Measurements from ENCODE around the gene MORC2.

Gene MORC2

DNA sequence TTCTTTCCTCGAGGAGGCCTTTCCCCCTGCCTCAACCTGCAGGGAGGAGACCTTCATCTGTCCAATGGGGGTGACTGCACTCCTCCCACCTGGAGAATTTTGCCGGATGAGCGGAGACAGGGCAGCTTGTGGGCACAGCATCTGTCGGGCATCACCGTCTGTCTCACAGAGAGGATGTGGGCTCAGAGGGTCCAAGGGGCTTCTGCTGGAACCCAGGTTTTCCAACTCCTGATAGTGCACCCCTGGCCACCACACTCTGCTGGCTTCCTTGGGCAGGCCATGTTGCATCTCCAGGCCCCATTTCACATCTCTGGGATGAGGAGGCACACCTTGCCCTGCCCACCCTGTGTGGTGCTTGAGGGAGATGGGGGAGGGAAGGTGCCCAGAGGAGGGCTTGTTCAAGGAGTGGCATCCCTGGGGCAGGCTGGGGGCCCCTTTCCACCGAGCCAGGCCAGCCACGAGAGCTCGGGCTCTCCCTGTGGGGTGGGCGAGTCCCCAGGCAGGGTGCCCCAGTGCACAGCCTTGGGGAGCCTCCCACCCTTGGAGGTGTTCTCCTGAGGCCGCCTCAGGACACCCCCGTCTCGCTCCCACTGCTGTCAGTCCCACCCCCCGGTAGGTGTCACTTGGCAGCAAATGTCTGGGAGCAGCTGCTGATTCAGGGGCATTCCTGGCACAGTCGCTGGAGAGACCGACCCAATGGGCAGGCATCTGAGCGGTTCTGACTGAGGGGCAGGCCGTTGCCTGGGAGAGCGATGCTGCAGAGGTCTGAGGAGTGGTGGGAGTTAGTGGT, 84.2 kb downstream of the MORC2 start:
- no peak for DNase-seq

DNA sequence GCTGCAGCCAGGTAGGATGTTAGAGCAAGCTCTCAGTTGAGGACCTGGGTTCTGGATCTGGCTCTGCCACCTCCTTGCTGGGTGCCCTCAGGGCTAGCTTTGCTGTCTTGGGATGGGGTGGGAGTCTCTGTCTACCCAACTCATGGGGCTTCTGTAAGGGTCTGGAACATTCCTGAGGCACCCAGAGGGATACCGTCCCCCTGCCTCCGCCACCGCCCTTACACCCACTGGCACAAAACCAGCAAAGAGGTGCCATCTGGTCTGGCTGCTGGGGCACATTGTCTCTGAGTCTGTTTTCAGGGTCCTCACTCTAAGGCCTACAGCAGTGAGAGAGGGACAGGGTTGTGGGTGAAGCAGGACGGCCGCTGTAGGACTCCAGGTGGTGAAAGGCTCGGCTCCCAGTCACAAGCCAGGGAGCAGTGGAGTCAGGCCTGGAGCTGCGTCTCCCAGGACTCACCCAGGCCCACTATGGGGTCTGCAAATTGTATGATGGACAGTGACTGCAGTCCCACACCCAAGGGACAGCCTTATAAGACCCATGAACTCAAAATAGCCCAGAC, 84.9 kb downstream of the MORC2 start:
- DNase-seq: no peak

DNA sequence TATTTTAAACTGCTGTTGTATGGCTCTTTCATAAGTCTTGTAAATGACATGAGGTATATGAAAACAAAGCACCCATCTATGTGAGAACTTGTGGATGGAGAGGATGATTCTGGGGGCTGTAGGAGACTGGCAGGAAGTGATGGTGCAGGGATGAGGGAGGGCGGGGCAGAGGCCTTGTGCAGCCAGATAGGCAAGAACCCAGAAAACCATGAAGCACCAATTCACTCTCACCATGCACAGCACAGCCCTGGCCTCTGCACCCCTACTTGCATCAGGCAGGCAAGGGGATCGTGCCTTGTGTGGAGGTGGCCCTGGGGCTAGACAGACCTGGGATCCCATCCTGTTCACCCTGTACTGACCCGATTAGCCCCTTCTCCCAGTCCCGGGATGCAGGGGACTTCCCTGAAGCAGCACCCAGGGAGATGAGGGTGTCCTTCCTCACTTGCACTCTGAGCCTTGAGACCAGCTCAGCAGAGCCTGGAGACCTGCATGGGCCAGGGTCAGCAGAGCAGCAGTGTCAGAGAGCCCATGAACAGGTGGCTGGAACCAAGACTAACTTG, 85.5 kb downstream of the MORC2 start:
- no peak for DNase-seq

DNA sequence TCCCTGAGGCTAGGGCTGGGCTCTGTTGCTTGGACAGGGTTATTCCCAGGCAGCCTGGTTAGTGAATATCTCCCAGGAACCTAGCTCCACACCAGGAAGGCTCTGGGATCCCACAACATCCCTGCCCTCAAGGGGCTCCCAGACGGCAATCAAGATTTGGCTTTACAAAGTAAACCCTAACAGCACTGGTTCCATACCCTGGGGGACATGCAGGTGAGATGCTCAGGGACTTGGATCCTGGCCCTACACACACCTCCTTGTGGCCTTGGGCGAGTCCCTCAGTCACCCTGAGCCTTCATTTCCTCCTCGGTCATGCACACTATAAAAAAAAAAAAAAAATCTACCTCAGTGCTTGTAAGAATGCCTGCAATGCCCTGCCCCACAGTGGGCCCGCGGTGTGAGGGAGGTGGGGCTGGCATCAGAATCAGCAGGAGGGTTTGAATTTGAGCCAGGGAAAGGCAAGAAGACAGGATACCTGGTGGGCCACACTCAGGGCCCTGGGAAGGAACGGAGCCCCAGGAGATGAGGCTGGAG, 86.3 kb downstream of the MORC2 start:
- DNase-seq: no peak

DNA sequence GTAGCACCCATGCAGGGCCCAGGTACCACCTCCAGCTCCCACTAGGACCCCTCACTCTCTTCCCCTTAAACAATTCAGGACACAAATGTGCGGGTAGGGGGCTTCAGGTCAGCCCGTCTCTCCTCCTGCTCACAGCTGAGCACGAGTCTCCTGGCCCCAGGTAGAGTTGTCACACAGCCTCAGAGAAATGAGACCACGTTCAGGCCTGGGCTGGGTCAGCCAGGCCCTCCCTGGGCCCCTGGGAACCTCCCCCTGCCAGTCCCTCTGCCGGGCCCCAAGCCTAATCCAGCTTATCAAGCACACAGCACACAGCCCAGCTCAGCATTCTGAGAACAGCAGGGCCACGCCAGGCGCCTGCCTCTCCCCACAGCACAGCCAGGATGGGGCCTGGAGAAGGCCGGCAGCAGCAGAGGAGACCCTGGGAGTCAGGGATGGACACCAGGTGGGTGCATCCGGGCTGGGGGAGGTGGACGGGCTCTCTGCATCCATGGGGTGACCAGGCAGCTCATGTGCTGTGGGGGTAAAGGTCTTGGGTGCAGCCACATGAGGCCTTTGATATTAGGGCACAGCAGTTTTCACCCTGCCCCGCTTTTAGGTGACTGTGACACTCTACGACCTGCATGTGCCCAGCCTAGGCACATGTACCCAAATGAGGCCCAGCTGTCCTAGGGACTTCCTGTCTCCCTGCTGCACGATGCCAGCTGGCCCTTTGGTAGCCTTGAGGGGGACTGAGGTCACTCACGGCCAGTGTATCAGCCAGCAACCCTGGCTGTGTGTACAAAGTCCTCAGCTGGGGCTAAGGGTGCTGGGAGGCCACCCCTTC, 87.0 kb downstream of the MORC2 start:
- DNase-seq: no peak

DNA sequence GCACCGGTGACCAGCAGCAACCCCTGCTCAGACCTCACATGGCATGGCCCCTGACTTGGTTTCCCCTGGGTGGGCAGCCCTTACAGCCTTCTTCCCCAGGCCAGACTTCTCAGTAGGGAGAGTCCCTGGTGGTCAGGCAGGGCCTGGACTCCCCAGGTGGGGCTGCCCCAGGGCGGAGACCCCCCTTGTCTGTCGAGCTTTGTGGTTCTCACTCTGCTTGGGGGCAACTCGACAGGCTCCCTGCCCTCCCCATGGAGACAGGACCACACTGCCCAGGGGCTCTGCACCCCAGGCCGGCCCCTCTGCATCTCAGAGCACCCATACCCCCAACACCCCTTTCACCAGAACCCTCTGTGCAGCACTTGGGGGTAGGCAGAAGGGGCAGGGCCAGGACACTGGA, 87.7 kb downstream of the MORC2 start:
- no peak for DNase-seq

DNA sequence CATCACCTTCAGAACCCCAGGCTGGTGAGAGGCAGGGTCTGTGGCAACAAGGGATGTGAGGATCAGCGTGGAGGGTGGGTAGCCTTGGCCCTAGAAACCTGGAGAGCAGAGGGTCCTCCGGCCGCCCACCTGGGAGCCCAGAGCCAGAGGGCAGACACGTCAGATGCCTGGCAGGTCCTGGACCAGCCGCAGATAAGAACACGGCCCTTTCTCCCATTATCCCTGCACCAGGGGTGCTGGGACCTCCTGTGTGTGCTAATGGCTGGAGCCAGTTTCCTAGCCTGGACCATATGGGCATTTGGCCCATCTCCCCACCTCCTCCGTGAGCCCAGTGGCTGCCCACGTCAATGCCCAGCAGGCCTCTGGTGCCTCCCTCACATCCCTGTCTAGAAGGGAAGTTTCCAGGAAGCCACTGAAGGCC, 88.4 kb downstream of the MORC2 start:
- DNase-seq: no peak

DNA sequence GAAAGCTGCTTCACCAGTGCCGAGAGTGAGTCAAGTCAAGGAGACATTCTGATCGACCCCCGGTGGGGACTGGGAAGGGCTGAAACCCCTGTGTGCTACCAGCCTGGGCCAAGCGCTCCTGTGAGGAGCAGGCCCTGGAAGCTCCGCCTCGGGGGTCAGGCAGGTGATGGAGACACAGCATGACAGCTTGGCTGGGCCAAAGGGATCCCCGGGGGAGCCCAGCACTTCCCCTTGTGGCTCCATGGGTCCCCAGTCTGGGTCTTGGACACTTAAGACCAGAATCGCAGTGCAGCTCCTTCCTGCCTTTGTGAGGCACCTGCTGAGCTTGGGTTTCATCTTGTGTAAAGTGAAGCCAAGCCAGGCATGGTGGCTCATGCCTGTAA, 89.2 kb downstream of the MORC2 start:
- no peak for DNase-seq

DNA sequence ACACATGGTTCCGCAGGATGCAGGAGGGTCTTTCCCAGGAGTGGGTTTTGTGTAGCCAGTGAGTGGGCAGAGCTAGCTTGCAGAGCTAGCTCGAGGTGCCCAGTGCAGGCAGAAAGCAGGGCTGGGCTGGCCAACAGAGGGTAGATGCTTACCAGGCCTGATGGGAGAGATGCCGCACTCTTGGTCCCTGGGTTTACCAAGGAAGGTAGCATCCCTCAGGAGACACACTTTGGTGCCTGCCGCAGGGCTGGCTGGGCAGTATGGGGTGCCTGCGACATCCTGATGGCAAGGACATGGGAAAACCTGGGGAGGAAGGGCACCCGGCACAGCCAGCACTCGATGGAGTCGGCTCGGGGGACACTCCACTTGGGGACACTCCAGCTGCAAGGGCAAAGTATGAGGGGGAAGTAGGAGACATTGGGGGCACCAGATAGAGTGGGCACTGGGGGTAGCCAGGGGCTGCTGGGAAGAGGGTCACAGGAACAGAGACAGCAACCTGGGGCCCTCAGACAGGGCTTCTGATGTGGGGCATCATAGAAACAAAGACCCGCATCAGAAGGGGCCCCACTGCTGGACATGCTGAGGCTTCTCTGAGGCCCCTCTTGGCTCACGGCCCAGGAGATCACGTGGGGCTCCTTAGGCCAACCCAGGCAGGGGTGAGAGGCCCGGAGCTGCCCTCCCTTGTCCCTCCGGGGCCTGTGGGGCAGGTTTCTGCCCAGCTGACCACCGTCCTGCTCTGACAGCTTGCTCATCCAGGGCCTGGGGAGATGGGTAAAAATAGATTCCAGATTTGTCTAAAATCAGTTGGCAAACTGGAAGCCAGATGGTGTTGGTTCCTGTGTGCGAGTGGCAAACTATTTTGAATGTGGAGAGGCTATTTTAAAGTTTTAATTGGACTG, 89.8 kb downstream of the MORC2 start:
- DNase-seq: no peak

DNA sequence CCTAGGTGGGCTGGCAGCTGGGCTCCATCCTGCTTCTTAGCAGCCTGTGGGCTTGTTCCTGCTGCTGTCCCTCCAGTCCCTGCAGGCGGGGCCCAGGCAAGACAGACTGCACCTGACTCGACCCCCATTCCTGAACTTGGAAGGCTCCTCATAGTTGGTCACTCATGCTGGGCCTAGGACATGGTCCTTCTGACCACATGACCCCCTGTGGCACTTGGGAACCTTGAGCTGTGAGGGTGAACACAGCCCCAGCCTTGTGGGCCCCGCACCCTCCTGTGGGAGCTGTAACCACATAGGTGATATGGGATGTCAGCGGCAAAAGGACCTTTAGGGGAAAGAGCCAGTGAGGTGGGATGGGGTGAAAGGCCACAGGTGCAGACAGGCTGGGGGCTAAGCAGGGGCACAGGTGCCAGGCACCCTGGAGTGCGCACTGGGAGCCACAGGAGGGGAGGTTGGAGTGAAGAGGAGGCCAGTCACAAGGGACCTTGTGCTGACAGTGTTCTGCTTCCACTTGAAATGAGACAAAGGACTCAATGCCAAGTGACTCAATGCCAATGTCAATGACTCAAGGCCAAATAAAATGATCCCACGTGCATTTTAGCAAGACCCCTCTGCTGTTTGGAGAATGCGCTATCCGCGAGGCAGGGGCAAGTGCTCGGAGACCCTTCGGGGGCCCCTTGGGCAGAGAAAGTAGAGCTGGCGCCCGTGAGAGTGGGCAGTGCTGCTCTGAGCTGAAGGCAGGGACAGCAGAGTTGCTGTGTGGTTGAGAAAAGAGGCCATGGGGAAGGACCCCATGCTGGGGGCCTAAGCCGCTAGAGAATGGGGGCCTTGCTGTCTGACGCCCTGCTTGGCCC, 90.7 kb downstream of the MORC2 start:
- no peak for DNase-seq

DNA sequence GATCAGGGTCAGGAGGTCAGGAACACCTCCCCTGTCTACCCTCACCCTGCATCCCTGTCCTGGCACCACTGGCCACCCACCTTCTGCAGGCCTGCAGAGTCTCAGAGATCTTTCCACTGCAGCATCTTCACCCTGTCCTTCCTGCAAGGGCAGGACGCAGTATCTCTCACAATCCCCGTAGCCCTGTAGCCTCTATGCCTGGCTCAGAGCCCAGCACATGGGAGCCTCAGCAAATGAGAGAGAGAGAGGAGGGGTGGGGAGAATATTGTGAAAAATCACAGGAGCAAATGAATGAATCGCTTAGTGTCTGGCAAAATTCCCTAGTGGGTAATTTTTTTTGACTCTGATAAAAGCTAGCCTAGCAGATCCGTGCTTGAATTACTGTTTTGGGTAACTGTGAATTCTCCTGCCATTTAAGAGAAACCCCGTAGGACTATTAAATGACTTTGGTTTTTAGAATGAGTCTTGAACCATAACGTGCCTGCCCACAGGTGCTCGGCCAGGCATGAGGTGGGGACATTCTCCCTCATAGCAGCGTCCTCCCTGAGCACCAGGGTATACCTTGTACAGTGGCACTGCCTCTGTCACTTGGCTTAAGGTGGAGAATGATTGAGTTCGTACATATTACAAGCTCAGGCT, 91.5 kb downstream of the MORC2 start:
- DNase-seq: no peak

DNA sequence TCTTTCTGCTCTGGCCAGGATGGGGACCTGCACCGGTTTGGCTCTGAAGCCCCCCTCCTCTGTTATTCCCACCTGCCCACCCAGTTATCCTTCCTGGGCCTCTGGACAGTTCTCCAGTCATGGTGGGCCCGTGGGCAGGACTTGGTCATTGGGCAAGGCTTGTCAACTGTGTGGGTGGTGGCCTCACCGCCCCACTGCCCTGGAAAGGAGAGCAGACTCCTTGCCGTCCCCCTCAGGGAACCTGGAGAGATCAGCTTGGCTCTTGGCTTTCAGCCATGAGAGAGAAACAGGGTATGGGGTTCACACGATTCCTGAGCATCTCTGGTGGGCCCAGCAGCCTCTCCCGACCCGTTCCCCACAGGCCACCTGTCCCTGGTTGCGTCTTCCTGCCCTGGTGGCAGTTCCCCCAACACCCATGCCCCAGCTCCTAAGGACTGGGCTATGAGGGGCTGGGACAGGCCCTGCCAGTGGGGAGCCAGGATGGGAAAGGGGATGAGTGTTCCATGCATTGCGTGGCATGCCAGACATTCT, 92.3 kb downstream of the MORC2 start:
- no peak for DNase-seq

DNA sequence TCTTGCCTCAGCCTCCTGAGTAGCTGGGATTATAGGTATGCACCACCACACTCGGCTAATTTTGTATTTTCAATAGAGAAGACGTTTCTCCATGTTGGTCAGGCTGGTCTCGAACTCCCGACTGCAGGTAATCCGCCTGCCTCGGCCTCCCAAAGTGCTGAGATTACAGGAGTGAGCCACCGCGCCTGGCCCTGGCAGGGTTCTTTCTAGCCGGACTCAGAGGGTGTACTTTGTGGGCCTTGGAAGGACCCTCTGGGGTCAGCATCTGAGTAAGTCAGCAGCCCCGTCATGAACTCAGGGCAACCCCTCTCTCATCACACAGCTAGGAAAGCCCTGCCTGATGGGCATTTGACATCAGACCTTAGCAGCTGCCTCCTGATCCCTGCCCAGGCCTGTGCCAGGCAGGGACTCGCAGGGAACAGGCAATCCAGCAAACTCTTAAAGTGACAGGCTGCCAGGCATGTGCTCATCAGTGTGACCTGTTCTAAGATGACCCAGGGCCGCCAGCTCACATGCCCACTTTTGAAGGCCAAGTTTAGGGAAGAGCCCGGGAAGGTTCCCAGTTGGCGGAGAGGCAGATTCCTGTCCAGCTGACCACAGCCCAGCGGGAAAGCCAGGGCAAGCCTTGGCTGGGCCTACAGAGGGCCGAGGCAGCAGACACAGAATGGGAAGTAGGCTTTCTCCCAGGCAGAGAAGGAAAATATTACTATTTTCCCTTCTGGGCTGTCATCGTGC, 92.9 kb downstream of the MORC2 start:
- no peak for DNase-seq

All from activated naive CD4-positive, alpha-beta T cell (primary cell).